Hepatocyte (in vitro differentiated cells): ENCODE data around the gene PACRG.

ENCODE experiments used
- CTCF ChIP-seq: fragments of 200-600 bp; sonication (generic); IDR thresholded peaks from 2 replicates; pipeline ENCODE4 v1.5.1; 2016; ENCODE audit warnings: antibody characterized with exemption, mild to moderate bottlenecking; ENCODE audit not compliant: poor library complexity
- EZH2 ChIP-seq: fragments of 200-600 bp; sonication (generic); IDR thresholded peaks from 2 replicates; pipeline ENCODE4 v1.6.1; 2016; ENCODE audit warnings: antibody characterized with exemption, mild to moderate bottlenecking, borderline replicate concordance

- no peak for TF ChIP-seq CTCF
- no peak for TF ChIP-seq EZH2
Measured at GRCh38 chr6:163282672-163283071, 554.9 kb downstream of the PACRG start.
